ENCODE results near the gene NALCN. TPM values are rescaled to one million over a fixed set of nuclear protein-coding genes. Genes with fewer than 3 reads are reported as not detected.

Gene NALCN
- total RNA-seq, 3 donors from 2014 or later: 0.80 to 12.1 (median 1.6) TPM

DNA sequence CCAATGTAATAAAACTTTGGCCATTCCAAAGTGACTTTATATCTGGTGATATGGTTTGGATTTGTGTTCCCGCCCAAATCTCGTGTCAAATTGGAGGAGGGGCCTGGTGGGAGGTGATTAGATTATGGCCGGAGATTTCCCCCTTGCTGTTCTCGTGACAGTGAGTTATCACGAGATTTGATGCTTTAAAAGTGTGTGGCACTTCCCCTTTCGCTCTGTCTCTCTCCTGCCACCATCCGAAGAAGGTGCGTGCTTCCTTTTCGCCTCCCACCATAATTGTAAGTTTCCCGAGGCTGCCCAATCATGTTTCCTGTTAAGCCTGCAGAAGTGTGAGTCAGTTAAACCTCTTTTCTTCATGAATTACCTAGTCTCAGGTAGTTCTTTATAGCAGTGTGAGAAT is 9.3 kb upstream of the NALCN start:
- no peaks in the 10 kb centered on the region for H3K9me3 ChIP-seq
- no peaks in the 10 kb centered on the region for H3K36me3 ChIP-seq
- H3K4me3 ChIP-seq: no peak overlapping the region
- intact Hi-C loops (cut with DNase I; ENCODE audit: low total_unique reads): no loop called here
- no peak for TF ChIP-seq POLR2AphosphoS5 (IDR thresholded peaks at IDR 0.05)
- H3K4me1 ChIP-seq: no peaks in the 10 kb centered on the region
- H3K27ac ChIP-seq: peak overlapping the region; percentile 80 to 89
- H3K27me3 ChIP-seq: no peaks in the 10 kb centered on the region
- DNase-seq (ENCODE audit: low spot score in 2 of 2): no peak

DNA sequence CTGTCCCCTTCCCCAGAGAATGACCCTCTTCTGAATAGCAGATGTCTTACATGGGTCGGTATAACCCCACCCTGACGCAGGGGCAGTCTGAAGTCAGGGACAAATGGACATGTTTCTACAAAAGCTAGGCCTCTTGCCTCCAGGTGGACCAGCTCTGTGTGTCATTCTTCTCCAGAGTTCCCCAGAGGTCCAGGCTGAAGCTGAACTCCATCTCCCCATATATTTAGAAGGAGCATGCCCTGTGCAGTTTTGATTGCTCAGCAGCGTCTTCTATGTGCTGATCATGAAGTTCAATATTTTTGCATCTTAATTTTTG is 8.8 kb upstream of the NALCN start:
- peak overlapping the region; percentile 80 to 89 for H3K27ac ChIP-seq
- no peaks in the 10 kb centered on the region for H3K4me1 ChIP-seq
- H3K36me3 ChIP-seq: no peaks in the 10 kb centered on the region
- TF ChIP-seq POLR2AphosphoS5 (IDR thresholded peaks at IDR 0.05): no peak
- TF ChIP-seq, protein P1, sequence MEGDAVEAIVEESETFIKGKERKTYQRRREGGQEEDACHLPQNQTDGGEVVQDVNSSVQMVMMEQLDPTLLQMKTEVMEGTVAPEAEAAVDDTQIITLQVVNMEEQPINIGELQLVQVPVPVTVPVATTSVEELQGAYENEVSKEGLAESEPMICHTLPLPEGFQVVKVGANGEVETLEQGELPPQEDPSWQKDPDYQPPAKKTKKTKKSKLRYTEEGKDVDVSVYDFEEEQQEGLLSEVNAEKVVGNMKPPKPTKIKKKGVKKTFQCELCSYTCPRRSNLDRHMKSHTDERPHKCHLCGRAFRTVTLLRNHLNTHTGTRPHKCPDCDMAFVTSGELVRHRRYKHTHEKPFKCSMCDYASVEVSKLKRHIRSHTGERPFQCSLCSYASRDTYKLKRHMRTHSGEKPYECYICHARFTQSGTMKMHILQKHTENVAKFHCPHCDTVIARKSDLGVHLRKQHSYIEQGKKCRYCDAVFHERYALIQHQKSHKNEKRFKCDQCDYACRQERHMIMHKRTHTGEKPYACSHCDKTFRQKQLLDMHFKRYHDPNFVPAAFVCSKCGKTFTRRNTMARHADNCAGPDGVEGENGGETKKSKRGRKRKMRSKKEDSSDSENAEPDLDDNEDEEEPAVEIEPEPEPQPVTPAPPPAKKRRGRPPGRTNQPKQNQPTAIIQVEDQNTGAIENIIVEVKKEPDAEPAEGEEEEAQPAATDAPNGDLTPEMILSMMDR (IDR thresholded peaks at IDR 0.05): no peak
- TF ChIP-seq POLR2A (IDR thresholded peaks at IDR 0.05): no peak
- DNase-seq (ENCODE audit: low spot score in 2 of 2): no peak
- no peak overlapping the region for H3K4me3 ChIP-seq
- intact Hi-C loops (cut with DNase I; ENCODE audit: low total_unique reads): no loop called here
- H3K27me3 ChIP-seq: no peaks in the 10 kb centered on the region
- H3K9me3 ChIP-seq: no peaks in the 10 kb centered on the region

DNA sequence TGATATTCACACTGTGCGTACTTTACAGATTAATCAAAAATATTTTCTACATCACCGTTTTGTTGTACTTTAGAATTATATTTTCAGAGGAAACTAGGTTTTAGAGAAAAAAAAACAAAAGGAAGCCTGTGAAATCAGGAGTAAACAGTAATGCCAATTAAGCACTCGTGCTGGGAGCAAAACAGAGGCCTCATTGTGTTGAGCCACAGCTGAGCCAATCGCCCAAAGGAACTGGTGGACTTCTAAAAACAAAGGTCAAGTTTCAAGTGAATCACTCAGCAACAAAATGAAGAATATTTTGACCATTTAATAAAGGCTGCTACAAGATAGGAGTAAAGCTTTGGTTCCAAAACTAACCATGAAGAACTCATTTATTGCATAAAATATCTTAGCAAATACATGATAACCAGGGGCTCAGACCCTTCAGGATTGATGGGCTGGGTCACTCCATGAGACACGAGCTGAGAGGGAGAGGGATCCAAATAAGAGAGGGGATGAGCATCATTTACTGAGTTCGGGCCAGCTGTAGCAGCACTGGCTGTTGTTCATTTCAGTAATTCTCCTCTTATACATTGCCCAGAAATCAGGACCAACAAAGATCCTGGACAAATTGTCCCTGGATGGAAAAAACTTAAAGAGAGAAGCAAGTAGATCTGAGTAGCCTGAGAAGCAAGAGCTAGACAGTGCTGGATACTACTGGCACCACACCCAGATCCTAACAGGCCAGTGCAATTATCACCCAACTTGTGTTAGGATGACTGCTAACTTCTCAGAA is 8.3 kb upstream of the NALCN start:
- no peaks in the 10 kb centered on the region for H3K4me1 ChIP-seq
- intact Hi-C loops (cut with DNase I; ENCODE audit: low total_unique reads): no loop called here
- no peak for TF ChIP-seq POLR2AphosphoS5 (IDR thresholded peaks at IDR 0.05)
- TF ChIP-seq POLR2A (IDR thresholded peaks at IDR 0.05): no peak
- TF ChIP-seq, protein P1 (IDR thresholded peaks at IDR 0.05): no peak
- no peak overlapping the region for H3K4me3 ChIP-seq
- DNase-seq (ENCODE audit: low spot score in 2 of 2): peak in 1 of 2 donors; percentile 54
- H3K27me3 ChIP-seq: no peaks in the 10 kb centered on the region
- H3K27ac ChIP-seq: peak overlapping the region; percentile 80 to 89
- H3K36me3 ChIP-seq: no peaks in the 10 kb centered on the region
- no peaks in the 10 kb centered on the region for H3K9me3 ChIP-seq

DNA sequence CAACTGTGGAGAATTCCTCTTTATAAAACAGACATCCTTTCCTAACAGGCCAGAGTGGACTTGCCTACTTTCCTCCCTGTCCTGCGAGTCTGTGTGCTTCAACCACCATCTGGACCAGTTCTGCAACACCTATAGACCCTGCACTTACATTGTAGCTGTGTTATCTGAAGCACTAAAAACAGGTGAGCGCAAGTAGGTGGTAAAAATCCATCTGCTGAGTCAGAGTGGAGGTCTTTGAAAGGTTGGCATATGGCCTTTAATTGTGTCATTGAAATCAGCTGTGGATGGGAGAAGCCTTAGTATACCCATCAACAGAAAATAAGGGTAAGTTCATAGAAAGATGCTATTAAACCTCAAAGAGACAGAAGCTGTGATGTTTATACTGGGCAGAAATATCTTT is 7.6 kb upstream of the NALCN start:
- H3K4me3 ChIP-seq: no peak overlapping the region
- intact Hi-C loops (cut with DNase I; ENCODE audit: low total_unique reads): no loop called here
- DNase-seq (ENCODE audit: low spot score in 2 of 2): no peak
- H3K27me3 ChIP-seq: no peaks in the 10 kb centered on the region
- H3K27ac ChIP-seq: peak overlapping the region; percentile 68 to 80
- no peaks in the 10 kb centered on the region for H3K9me3 ChIP-seq
- TF ChIP-seq, protein P1 (IDR thresholded peaks at IDR 0.05): no peak
- no peak for TF ChIP-seq POLR2AphosphoS5 (IDR thresholded peaks at IDR 0.05)
- TF ChIP-seq POLR2A (IDR thresholded peaks at IDR 0.05): no peak
- no peaks in the 10 kb centered on the region for H3K4me1 ChIP-seq
- H3K36me3 ChIP-seq: no peaks in the 10 kb centered on the region

DNA sequence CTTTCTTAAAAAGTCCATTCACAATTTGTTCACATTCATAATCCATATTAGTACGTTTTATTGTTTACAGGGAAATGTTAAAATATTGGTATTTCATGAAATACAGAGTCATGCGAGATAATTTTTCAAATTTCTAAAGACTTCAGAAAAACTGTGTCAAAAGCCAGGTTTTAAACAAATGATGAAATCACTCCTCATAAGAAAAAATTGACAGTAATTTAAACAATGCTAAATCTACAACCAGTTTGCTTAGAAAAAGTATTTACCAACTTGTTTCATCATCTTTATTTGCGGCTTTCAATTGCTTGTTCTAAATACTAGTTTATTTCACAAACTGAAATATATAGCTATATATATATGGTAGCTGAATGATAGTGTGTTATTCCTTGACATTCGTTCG is 1.2 kb upstream of the NALCN start:
- no peak overlapping the region for H3K27ac ChIP-seq
- DNase-seq (ENCODE audit: low spot score in 2 of 2): no peak
- H3K27me3 ChIP-seq: peaks cover 0 to 10% of the 10 kb centered on the region in 2 donors
- TF ChIP-seq POLR2A (IDR thresholded peaks at IDR 0.05): no peak
- no peak for TF ChIP-seq POLR2AphosphoS5 (IDR thresholded peaks at IDR 0.05)
- TF ChIP-seq, protein P1 (IDR thresholded peaks at IDR 0.05): no peak
- no peaks in the 10 kb centered on the region for H3K4me1 ChIP-seq
- intact Hi-C loops (cut with DNase I; ENCODE audit: low total_unique reads): loop anchor here (10.0 kb wide), 1 partner anchor 47 kb away; no protein-coding TSS in a partner anchor
- no peaks in the 10 kb centered on the region for H3K36me3 ChIP-seq
- H3K4me3 ChIP-seq: no peak overlapping the region
- H3K9me3 ChIP-seq: no peaks in the 10 kb centered on the region
